NCI-H2196 (cell line): Measurements from ENCODE around the gene NEK2.
"Not testable (repeated sequence)": the region's sequence is repeated elsewhere in the genome, so short reads cannot be mapped to it uniquely, and the experiment has no call there.

Source experiments
- DNase-seq: peaks from one replicate; lab custom pipeline; 2025; ENCODE audit not compliant: unreplicated experiment; lab: John Stamatoyannopoulos, UW

Gene NEK2

GRCh38 chr1:211652371-211652770, 23.1 kb downstream of the NEK2 start:
- no peak for DNase-seq

DNA sequence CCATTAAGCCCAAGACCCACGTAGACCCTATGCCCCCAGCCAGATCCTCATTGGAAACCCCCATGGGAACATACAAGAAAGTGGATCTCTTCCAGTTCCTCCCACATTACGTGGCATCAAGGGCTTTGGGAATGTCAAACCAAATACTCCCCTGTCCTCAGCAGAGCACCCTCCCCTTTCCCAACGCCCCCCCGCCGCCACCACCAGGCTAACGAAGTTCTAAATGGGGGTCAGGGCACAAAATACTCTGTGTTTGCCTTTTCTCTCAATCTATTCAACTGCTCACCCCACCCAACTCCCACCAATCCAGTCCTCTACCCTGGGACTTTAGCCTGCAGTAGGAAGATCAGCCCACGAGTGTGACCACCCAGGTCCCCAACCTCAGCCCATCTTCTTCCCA, 24.5 kb downstream of the NEK2 start:
- no peak for DNase-seq

DNA sequence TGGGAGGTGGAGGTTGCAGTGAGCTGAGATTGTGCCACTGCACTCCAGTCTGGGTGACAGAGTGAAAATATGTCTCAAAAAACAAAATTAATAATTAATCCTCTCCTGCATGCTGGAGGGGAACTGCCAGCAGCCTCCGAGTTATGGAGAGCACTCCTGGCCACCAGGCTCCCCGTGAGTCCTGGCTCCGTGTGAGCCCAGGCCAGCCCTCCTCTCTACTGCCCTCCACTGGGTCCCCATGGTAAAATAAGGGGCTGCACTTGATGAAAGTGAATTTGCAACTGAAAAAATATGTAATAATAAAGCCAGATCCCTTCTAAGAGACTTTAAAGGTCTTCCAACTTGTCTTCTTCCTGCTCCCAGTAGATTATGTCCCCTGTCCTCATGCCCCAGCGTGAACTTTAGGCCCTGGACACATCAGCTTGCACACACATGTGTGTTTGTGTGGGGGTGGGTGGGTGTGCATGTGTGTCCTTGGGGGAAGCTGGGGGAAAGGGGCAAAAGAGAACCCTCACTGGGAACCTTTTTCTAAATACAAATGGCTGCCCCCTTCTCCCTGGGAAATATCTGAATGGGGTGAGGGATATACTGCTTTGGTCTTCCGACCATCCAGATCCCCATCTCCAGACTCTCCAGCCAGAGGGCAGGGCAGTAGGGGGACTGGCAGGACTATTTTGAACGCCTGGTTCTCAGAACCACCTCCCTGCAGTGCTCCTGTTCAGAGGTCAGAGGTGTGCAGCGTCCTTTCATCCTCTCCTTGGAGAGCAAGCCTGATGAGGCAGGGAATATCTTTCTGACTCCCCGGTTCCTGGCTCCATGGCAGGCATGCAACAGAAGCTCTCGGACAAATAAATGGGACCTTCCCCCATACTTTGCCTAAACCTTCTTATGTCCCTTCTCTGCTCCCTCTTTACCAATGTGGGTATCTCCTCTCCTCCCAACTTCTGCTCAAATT, 26.2 kb downstream of the NEK2 start:
- DNase-seq: peak; percentile 17

DNA sequence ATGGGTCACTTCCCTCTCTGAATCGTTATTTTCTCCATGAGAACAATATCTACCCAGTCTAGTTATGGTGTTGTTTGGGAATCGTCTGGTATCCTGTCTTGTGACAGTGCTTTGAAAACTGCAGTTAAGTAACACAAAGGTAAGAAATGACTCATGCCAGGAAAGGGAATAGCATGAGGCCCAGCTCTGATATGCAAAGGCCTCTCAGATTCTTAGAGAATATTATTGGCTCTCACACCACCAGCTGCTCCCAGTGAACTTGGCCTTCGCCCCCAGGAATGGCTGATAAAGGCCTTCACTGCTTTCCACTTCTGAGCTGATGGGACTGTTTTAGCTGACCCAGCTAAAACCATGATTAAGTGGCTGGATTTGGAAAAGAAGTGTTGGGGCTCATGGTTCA, 27.1 kb downstream of the NEK2 start:
- no peak for DNase-seq

- no peak for DNase-seq
These were observed 27.7 kb downstream of the NEK2 start for GRCh38 chr1:211647711-211648121.

GRCh38 chr1:211646566-211646965, 28.9 kb downstream of the NEK2 start:
- DNase-seq: no peak

DNA sequence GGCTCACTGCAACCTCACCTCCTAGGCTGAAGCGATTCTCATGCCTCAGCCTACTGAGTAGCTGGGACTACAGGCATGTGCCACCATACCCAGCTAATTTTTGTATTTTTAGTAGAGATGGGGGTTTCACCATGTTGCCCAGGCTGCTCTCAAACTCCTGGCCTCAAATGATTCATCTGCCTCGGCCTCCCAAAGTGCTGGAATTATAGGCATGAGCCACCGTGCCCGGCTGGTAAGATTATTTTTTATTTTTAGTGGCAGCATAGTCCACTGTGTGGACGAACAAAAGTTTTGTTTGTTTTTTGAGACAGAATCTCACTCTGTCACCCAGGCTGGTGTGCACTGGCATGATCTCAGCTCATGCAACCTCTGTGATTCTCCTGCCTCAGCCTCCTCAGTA, 29.8 kb downstream of the NEK2 start:
- not testable (repeated sequence) for DNase-seq

GRCh38 chr1:211644653-211645052, 30.8 kb downstream of the NEK2 start:
- no peak for DNase-seq

DNA sequence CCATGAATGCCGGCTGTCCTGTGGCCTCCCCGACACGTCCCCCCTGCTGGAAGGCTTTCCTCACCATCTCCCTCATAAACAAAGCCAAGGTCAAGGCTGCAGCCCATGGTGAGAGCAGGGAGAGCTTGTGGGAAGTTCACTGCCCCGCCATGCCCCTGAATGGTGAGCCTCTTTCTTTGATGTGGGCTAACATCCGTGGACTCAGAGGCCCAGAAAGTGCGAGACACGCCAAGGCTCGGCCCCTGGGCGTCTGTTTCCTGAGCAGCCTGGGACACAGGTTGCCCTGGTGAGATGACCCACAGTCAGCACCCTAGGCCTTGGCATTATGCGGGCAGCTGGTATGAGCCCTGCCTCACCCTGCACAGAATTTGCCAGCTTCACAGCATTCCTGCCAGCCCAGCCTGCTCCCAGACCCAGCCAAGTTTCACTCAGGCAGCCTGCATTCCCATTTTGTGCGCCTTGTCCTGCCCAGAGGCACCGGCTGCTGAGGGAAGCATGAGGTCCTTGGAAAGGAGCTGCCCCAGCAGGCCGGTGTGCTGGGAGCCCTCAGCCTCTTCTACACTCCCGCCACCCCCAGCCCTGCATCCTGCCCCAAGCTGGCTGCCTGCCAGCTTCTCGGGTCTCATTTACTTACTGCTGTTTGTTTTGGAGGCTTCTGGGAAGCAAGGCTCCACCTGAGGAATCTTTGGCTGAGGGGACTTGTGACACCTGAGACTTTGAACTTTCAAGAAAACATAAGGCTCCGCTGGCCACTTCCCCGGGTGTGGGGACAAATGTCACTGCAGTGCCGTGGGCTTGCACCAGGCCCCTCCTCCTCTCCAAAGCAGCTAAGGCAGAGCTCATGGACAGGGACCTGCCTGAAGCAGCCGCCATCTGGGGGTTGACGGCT, 31.9 kb downstream of the NEK2 start:
- DNase-seq: peak; percentile 84

- DNase-seq: no peak
These were observed 32.6 kb downstream of the NEK2 start for GRCh38 chr1:211642870-211643269.

- no peak for DNase-seq
These were observed 33.5 kb downstream of the NEK2 start for GRCh38 chr1:211641942-211642341.

DNA sequence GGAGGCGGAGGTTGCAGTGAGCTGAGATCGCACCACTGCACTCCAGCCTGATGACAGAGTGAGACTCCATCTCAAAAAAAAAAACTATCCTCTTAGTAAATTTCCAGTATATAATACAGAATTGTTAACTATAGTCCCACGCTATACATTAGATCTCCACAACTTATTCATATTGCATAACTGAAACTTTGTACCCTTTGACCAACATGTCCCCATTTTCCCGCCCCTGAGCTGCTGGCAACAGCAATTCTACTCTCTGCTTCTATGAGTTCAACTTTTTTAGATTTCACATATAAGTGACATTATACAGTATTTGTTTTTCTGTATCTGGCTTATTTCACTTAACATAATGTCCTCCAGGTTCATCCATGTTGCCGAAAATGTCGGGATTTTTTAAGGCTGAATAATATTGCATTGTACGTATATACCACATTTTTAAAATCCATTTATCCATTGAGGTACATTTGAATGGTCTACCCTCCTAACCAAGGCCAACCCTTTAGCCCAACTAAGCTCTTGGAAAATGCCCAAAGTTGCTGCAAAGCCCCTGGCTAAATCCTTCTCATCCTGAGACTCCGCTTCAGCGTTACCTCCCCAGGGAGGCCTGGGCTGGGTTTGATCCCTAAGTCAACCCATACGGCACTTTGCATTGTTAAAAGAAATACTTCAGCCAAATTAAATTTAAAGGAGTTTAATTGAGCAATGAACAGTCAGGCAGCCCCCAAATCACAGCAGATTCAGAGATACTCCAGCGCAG, 34.2 kb downstream of the NEK2 start:
- DNase-seq: no peak

DNA sequence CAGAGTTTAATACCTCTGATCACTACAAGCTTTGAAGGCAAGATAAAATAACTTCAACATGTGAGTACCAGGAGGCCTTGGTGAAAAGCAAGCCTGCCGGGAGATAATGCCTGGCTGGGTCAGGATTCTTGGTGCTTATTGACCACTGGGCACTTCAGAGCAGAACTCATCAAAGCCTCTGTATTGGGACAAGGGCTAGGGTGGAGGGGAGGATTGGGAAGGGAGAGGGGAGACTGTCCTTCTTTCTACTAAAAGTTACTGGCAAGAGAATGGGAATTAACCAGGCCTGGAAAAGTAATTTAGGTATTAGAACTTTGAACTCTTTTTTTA, 35.2 kb downstream of the NEK2 start:
- no peak for DNase-seq

DNA sequence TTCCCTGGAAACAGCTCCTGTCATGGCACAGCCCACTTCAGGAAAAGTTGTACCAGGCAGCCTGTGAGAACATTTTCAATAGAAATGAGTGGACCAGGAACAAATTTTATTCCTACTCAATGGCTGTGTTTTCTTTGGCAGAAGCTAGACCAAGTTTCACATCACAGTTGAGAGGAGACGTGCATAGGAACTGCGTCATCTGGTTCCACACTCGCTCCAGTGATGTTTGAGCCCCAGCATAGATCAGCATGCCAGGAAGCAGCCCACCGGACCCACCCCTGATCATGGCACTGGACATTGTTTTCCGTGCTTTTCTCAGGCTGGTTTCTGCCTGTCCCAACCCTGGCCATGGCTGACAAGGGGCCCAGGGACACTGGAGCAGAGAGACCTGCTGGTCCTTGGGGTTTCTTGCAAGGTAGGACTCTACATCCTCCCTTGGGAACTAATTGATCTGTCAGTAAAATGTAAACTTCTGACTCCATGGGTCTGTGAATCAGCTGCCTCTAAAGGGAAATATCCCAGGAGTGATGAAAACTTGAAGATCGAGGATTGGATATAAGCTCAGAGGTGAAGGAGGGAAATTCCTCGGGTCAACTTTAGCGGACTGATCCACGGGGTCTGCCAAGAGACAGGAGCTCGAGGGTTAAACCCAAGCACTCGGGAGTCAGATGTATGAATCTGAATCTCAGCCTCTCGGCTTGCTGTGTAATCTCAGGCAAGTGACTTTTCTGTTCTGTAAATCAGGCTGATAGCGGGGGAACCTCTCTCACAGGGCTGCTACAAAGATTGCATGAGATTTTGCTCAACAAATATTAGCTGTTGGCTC, 35.7 kb downstream of the NEK2 start:
- no peak for DNase-seq

GRCh38 chr1:211638689-211639101, 36.7 kb downstream of the NEK2 start:
- no peak for DNase-seq

DNA sequence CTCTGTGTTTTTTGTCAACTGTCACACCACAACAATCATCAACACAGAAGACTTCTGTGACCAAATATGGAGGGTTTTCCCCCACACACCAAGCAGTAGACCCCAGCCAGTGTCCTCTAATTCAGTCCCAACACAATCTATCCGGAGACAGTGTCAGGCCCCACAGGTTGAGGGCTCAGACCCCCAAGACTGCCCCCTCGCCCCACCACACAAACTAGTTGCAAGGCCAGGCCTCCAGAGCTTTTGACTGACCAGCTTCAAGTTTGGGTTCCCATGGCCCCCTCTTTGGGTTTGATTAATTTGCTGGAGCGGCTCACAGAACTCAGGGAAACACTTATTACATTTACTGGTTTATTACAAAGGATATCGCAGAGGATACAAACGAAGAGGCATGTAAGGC, 37.2 kb downstream of the NEK2 start:
- DNase-seq: no peak

DNA sequence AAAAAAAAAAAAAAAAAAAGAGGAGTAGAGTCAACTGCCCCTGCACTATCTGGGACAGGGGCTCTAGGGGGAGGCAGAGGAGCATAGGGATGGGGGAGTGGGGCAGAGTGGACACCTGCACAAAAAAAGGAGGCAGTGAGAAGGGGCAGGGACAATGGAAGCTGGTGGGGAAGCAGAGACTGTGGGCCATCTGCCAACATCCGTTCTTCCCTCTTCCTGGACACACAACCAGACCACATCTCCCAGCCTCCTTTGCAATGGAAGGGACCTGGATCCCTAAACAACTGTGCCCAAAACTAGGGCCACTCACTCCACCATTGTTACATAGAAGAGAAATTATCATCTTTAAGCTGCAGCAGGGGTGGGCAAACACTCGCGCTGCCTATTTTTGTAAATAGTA, 38.4 kb downstream of the NEK2 start:
- no peak for DNase-seq

DNA sequence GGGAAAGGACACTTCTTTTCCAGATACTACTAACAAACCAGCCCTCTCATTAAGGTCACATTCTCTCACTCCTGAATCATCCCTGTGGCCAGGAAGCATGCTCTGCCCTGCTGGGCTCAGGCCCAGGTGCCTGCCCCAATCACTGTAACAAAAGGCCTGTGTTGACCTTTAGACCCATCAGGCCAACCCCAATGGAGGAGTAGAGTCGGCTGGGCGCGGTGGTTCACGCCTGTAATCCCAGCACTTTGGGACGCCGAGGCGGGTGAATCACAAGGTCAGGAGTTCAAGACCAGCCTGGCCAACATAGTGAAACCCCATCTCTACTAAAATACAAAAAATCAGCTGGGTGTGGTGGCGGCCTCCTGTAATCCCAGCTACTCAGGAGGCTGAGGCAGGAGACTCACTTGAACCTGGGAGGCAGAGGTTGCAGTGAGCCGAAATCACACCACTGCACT, 38.8 kb downstream of the NEK2 start:
- not testable (repeated sequence) for DNase-seq

DNA sequence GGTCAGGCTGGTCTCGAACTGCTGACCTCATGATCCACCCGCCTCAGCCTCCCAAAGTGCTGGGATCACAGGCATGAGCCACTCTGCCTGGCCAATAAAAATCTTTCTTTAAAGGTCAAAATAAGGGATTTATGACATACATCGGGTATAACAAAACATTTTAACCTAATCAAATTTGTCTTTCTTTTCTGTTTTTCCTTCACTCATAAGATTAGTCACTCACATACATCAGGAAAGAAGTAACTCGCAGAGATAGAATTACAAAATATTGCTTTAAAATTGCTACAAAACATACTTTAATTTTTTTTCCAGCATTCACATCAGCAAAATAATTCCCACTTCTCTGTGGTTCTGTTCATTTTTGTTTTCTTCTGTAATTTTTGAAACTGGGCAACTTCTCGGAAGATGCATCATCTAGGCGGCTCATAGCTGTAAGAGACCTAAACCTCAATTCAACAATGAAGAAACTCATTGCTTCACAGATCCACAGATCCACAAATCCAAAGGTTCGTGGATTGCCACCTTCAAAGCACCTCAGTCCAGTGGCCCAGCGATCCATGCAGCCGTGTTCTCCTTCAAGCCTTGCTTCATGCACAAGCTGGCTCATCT, 39.7 kb downstream of the NEK2 start:
- DNase-seq: no peak

- no peak for DNase-seq
These were observed 40.5 kb downstream of the NEK2 start for GRCh38 chr1:211634931-211635330.
